Subcutaneous abdominal adipose tissue (tissue), 5 donors: ENCODE measurements around the gene FBXW8.

ENCODE experiments used
- H3K27ac ChIP-seq: one replicate; pipeline ENCODE4 v1.7.0; 2013; ENCODE audit warnings: low read depth, mild to moderate bottlenecking, inconsistent platforms, low read length, moderate library complexity
- H3K27me3 ChIP-seq, 5 donors: one replicate each; pipeline ENCODE4 v1.7.0; 2013; ENCODE audit warnings: low read length in 5 of 5, inconsistent platforms in 1 of 5; ENCODE audit not compliant: control insufficient read depth in 5 of 5, insufficient read depth in 4 of 5
- H3K36me3 ChIP-seq, 5 donors: one replicate each; pipeline ENCODE4 v1.7.0; 2013; ENCODE audit warnings: low read length in 5 of 5; ENCODE audit not compliant: control insufficient read depth in 5 of 5, insufficient read depth in 5 of 5
- H3K4me1 ChIP-seq, 5 donors: one replicate each; pipeline ENCODE4 v1.7.0; 2013; ENCODE audit warnings: low read length in 5 of 5, mild to moderate bottlenecking in 3 of 5, moderate library complexity in 1 of 5; ENCODE audit not compliant: control insufficient read depth in 5 of 5, insufficient read depth in 5 of 5
- H3K4me3 ChIP-seq, 5 donors: one replicate each; pipeline ENCODE4 v1.7.0; 2013; ENCODE audit warnings: low read length in 5 of 5, low read depth in 1 of 5
- H3K9ac ChIP-seq, 5 donors: one replicate each; pipeline ENCODE4 v1.7.0; 2013; ENCODE audit warnings: low read length in 5 of 5, mild to moderate bottlenecking in 4 of 5, moderate library complexity in 3 of 5
- H3K9me3 ChIP-seq, 5 donors: one replicate each; pipeline ENCODE4 v1.7.0; 2013; ENCODE audit warnings: low read length in 5 of 5; ENCODE audit not compliant: control insufficient read depth in 5 of 5
- donor health status: healthy.
- donor health status: healthy.
- donor health status: healthy.
- donor health status: healthy.
- donor health status: healthy.

FBXW8 gene

DNA sequence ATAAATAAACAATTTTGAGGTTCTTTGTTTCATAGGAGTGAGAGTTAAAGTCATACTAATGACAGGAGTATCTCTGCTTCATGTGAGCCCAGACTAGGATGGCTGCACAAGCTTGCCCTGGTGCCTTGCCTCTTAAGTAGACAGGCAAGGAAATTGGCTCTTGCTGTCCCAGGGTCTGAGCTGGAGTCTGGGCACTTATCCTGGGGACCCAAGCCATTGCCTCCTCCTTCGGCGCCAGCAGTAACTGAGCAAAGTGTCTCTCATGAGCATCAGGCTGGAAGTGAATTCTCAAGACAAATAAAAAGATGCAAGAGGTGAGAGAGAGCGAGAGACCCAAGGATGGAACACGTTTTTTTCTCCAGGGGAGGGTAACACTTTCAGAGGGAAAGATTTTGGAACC is 6.9 kb upstream of the FBXW8 start:
- Histone ChIP-seq H3K27ac (no peak overlapping the region), H3K36me3 (no peaks in the 10 kb centered on the region), H3K4me3 (no peak overlapping the region), H3K9ac (no peak overlapping the region), H3K4me1 (no peaks in the 10 kb centered on the region), H3K9me3 (no peaks in the 10 kb centered on the region), H3K27me3 (peaks cover 0 to 14% (median 2%) of the 10 kb centered on the region in 5 donors)

DNA sequence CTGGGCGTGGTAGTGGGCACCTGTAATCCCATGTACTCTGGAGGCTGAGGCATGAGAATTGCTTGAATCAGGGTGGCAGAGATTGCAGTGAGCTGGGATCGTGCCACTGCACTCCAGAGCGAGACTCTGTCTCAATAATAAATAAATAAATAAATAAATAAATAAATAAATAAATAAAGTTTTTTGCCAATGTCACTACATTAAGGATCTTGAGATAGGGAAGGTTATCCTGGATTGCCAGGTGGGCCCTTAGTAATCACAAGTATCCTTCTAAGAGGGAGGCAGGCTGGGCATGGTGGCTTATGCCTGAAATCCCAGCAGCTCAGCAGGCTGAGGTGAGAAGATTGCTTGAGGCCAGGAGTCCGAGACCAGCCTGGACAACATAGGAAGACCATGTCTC is 4.5 kb upstream of the FBXW8 start:
- H3K4me3 ChIP-seq, result no peak overlapping the region
- no peak overlapping the region for H3K27ac ChIP-seq
- H3K9ac ChIP-seq, result no peak overlapping the region
- peaks cover 0 to 5% (median 2%) of the 10 kb centered on the region in 5 donors for H3K27me3 ChIP-seq
- no peaks in the 10 kb centered on the region for H3K36me3 ChIP-seq
- H3K9me3 ChIP-seq, result no peaks in the 10 kb centered on the region
- peaks cover 0 to 2% (median under 1%) of the 10 kb centered on the region in 5 donors for H3K4me1 ChIP-seq

GRCh38 chr12:116910280-116910644 is 488 bp upstream of the FBXW8 start:
- Histone ChIP-seq H3K36me3 (peaks cover 0 to 2% (median 0%) of the 10 kb centered on the region in 5 donors), H3K9me3 (no peaks in the 10 kb centered on the region), H3K9ac (peak overlapping the region in 3 of 5 donors; percentile 73 to 91 (median 79)), H3K27me3 (no peaks in the 10 kb centered on the region), H3K4me3 (peak overlapping the region; percentile 73 to 89 (median 77)), H3K27ac (peak overlapping the region; percentile 52), H3K4me1 (peaks cover 1 to 11% (median 10%) of the 10 kb centered on the region in 5 donors)

- Histone ChIP-seq H3K9ac (no peak overlapping the region), H3K27me3 (no peaks in the 10 kb centered on the region), H3K4me1 (peaks cover 1 to 19% (median 10%) of the 10 kb centered on the region in 5 donors), H3K4me3 (no peak overlapping the region), H3K27ac (no peak overlapping the region), H3K9me3 (no peaks in the 10 kb centered on the region), H3K36me3 (peaks cover 0 to 2% (median 0%) of the 10 kb centered on the region in 5 donors)
Measured at GRCh38 chr12:116915326-116915725, 4.6 kb downstream of the FBXW8 start.

- no peaks in the 10 kb centered on the region for H3K27me3 ChIP-seq
- no peak overlapping the region for H3K9ac ChIP-seq
- no peak overlapping the region for H3K27ac ChIP-seq
- H3K4me1 ChIP-seq, result peaks cover 1 to 22% (median 10%) of the 10 kb centered on the region in 5 donors
- H3K4me3 ChIP-seq, result no peak overlapping the region
- peaks cover 0 to 2% (median 0%) of the 10 kb centered on the region in 5 donors for H3K36me3 ChIP-seq
- H3K9me3 ChIP-seq, result no peaks in the 10 kb centered on the region
Measured at GRCh38 chr12:116916122-116916521, 5.4 kb downstream of the FBXW8 start.

DNA sequence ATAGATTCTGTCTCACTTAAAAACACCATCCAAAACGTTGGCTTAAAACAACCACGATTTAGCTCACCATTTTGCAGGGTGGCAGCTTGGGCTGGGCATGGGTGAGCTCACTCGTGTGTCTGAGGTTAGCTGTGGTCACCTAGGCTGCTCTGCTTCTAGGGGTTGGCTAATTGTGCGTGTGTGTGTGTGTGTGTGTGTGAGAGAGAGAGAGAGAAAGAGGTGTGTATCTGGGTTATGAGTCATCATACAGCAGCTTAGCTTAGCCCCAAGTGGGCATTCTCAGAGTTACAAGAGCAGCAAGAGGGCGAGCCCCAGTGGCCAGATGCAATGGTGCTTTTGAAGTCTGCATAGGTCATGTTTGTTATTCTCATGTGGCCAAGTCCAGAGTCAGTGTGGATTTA is 6.0 kb downstream of the FBXW8 start:
- Histone ChIP-seq H3K9ac (no peak overlapping the region), H3K27ac (no peak overlapping the region), H3K36me3 (peaks cover 0 to 2% (median 0%) of the 10 kb centered on the region in 5 donors), H3K9me3 (no peaks in the 10 kb centered on the region), H3K4me3 (no peak overlapping the region), H3K4me1 (peaks cover 0 to 18% (median 5%) of the 10 kb centered on the region in 5 donors), H3K27me3 (no peaks in the 10 kb centered on the region)

DNA sequence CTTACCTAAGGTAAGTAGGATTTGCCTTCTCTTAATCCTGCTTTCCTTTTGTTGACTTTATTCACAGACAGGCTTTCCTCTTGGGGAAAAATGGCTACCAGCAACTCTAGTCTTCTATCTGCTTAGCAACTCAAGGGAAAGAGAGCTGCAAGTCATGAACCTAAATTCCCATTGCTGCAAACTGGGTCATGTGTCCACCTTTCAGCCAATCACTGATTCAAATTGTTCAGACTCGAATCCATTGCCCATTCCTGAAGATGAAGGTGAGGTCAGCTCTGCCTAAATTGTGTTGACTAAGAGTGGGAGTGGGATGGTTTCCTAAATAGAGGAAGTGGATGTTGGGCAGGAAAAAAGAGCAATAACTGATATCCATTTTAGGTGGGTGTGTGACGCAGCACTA is 7.7 kb downstream of the FBXW8 start:
- H3K27ac ChIP-seq, result no peak overlapping the region
- H3K9me3 ChIP-seq, result no peaks in the 10 kb centered on the region
- H3K36me3 ChIP-seq, result peaks cover 0 to 2% (median 0%) of the 10 kb centered on the region in 5 donors
- no peak overlapping the region for H3K4me3 ChIP-seq
- no peak overlapping the region for H3K9ac ChIP-seq
- H3K4me1 ChIP-seq, result peaks cover 0 to 21% (median 0%) of the 10 kb centered on the region in 5 donors
- H3K27me3 ChIP-seq, result no peaks in the 10 kb centered on the region

DNA sequence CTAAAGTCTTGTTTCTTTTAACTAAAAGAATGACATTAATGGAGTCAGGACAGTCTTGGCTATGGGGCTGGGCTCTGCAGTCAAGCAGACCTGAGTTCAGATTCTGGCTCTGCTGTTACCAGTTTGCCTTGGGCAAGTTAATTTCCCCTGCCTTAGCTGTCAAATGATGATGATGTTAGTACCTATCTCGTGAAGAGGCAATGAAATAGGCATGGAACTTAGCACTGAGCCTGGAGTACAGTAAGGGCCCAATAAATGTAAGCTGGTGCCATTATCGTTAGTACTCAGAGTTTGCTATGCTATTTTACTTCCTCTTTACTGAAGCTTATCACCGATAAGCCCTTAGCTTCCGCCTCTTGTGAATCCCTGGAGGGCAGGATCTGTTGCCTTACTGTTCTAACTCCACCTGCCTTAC is 8.5 kb downstream of the FBXW8 start:
- Histone ChIP-seq H3K27ac (no peak overlapping the region), H3K9me3 (no peaks in the 10 kb centered on the region), H3K4me1 (peaks cover 0 to 21% (median 0%) of the 10 kb centered on the region in 5 donors), H3K27me3 (no peaks in the 10 kb centered on the region), H3K9ac (no peak overlapping the region), H3K36me3 (no peaks in the 10 kb centered on the region), H3K4me3 (no peak overlapping the region)

- Histone ChIP-seq H3K4me3 (no peak overlapping the region), H3K9me3 (no peaks in the 10 kb centered on the region), H3K4me1 (peaks cover 0 to 21% (median 0%) of the 10 kb centered on the region in 5 donors), H3K9ac (no peak overlapping the region), H3K27ac (no peak overlapping the region), H3K36me3 (no peaks in the 10 kb centered on the region), H3K27me3 (no peaks in the 10 kb centered on the region)
Measured at GRCh38 chr12:116919706-116920485, 9.1 kb downstream of the FBXW8 start.

DNA sequence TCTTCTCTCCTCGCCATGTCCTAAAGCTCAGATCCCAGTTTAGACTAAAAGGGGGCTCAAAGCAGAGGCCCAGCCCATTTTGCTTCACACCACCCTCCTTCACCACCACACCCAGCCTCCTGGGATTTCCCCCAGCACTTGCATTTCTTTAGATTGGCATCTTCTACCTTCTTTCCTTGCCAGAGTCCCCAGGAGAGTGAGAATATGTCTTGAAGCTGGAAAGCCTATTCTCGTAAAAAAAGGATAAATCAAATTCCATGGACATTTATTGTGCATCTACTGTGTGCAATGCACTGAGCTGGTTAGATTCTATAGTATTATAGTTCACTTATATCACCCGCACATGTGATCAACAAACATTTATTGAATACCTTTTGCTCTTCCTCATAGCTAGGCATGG is 10.2 kb downstream of the FBXW8 start:
- no peak overlapping the region for H3K4me3 ChIP-seq
- no peaks in the 10 kb centered on the region for H3K27me3 ChIP-seq
- no peak overlapping the region for H3K9ac ChIP-seq
- peaks cover 0 to 21% (median 2%) of the 10 kb centered on the region in 5 donors for H3K4me1 ChIP-seq
- H3K9me3 ChIP-seq, result no peaks in the 10 kb centered on the region
- H3K27ac ChIP-seq, result no peak overlapping the region
- H3K36me3 ChIP-seq, result peaks cover 0 to 2% (median 0%) of the 10 kb centered on the region in 5 donors
